K562 (cell line): ENCODE measurements around the gene DCAF7. TPM values are rescaled to one million over a fixed set of nuclear protein-coding genes. Genes with fewer than 3 reads are reported as not detected.

Experiments used
- BCOR ChIP-seq: fragments of 450-650 bp; IDR thresholded peaks from 2 replicates; pipeline ENCODE4 v1.6.1; 2016
- HDAC1 ChIP-seq, 2 experiments: fragments of 450-650 bp; IDR thresholded peaks; 2 replicates each; pipeline ENCODE4 v1.6.1; 2016 to 2017; ENCODE audit warnings: inconsistent platforms in 1 of 2, mild to moderate bottlenecking in 1 of 2, moderate library complexity in 1 of 2
- HNRNPLL ChIP-seq: fragments of 200-400 bp; formaldehyde crosslinking; IDR thresholded peaks from 2 replicates; pipeline ENCODE4 v1.6.1; 2017; ENCODE audit warnings: low read length, low read depth, mild to moderate bottlenecking; ENCODE audit not compliant: poor library complexity, severe bottlenecking
- JUN ChIP-seq, 2 experiments: sonication (generic) in 1 of 2; formaldehyde crosslinking in 1 of 2; IDR thresholded peaks; 2 replicates each; pipeline versions ENCODE4 v1.6.1 to v1.8.0; 2012 to 2022; ENCODE audit warnings: borderline replicate concordance in 2 of 2, mild to moderate bottlenecking in 2 of 2, improper control_type of control experiment in 1 of 2, low read depth in 1 of 2, low read length in 1 of 2, missing genetic modification reagents in 1 of 2
- NCOR1 ChIP-seq: fragments of 450-650 bp; IDR thresholded peaks from 2 replicates; pipeline ENCODE4 v1.6.1; 2016; ENCODE audit warnings: mild to moderate bottlenecking, moderate library complexity
- NFATC3 ChIP-seq: fragments of 450-650 bp; IDR thresholded peaks from 2 replicates; pipeline ENCODE4 v1.6.1; 2017; ENCODE audit warnings: mild to moderate bottlenecking
- NR3C1 ChIP-seq: sonication (generic); formaldehyde crosslinking; IDR thresholded peaks from 2 replicates; pipeline ENCODE4 v1.8.1; 2022; ENCODE audit warnings: missing genetic modification reagents
- PHF8 ChIP-seq: fragments of 200-600 bp; sonication (generic); IDR thresholded peaks from 2 replicates; pipeline ENCODE4 v1.6.1; 2012; ENCODE audit warnings: mixed run types, mild to moderate bottlenecking, inconsistent platforms, low read length, moderate library complexity, borderline replicate concordance
- RAD21 ChIP-seq, 2 experiments: fragments of 250-450 bp in 1 of 2; fragments of 450-650 bp in 1 of 2; sonication (Bioruptor Pico) in 1 of 2; formaldehyde crosslinking in 1 of 2; IDR thresholded peaks in 1 of 2; conservative IDR thresholded peaks in 1 of 2; 2 replicates each; pipeline versions ENCODE4 v1.4.0 to v1.8.0; 2020 to 2022; ENCODE audit warnings: mild to moderate bottlenecking in 2 of 2, moderate library complexity in 1 of 2
- RBBP5 ChIP-seq: fragments of 200-600 bp; sonication (generic); IDR thresholded peaks from 2 replicates; pipeline ENCODE4 v1.6.1; 2012; ENCODE audit warnings: borderline replicate concordance, mild to moderate bottlenecking, low read length, control low read depth, inconsistent platforms; ENCODE audit not compliant: insufficient read depth, poor library complexity, severe bottlenecking
- TRIM28 ChIP-seq: fragments of 450-650 bp; IDR thresholded peaks from 2 replicates; pipeline ENCODE4 v1.6.1; 2017
- ZFX ChIP-seq: sonication (generic); formaldehyde crosslinking; IDR thresholded peaks from 2 replicates; pipeline ENCODE4 v1.8.0; 2022; ENCODE audit warnings: mild to moderate bottlenecking, missing genetic modification reagents, moderate library complexity
- ZNF224 ChIP-seq: sonication (generic); formaldehyde crosslinking; IDR thresholded peaks from 2 replicates; pipeline ENCODE4 v1.8.0; 2022; ENCODE audit warnings: mild to moderate bottlenecking, missing genetic modification reagents
- polyA plus RNA-seq, 8 experiments: library from polyadenylated mRNA; depleted of rRNA in 4 of 8; stranded (reverse) in 5 of 8; unstranded in 3 of 8; fragments of >200 nt; fragmentation: Nextera tagmentation in 2 of 8; fragmentation: Illumina TruSeq in 1 of 8; extraction: Ambion mirVana in 2 of 8; extraction: Trizol in 1 of 8; gene quantifications; 2 replicates each; pipeline versions ENCODE4 v1.2.1 to v1.2.3, GENCODE V29; 2011 to 2014; ENCODE audit warnings: inconsistent platforms in 1 of 8, missing spikeins in 1 of 8
- total RNA-seq, 7 experiments: library from RNA; depleted of rRNA in 6 of 7; stranded (reverse); fragments of >200 nt in 6 of 7; fragmentation: Illumina TruSeq in 2 of 7; extraction: Trizol in 2 of 7; gene quantifications; 2 replicates each; pipeline versions ENCODE4 v1.2.1 to v1.2.3, GENCODE V29; 2011 to 2021; ENCODE audit warnings: low replicate concordance in 1 of 7
- TF ChIP-seq, protein P1 (sequence below): fragments of 250-450 bp; sonication (Bioruptor Pico); IDR thresholded peaks from 2 replicates; pipeline ENCODE4 v1.9.0; 2021; ENCODE audit warnings: mild to moderate bottlenecking, inconsistent platforms
- TF ChIP-seq, protein P2 (sequence below): fragments of 200-800 bp; sonication (Bioruptor generic); IDR thresholded peaks from 2 replicates; pipeline ENCODE4 v1.6.1; 2017; ENCODE audit warnings: missing genetic modification characterization, missing compliant biosample characterization
- TF ChIP-seq, protein P3 (sequence below): fragments of 250-450 bp; sonication (Bioruptor Pico); IDR thresholded peaks from 2 replicates; pipeline ENCODE4 v1.5.0; 2020; ENCODE audit warnings: mild to moderate bottlenecking
- TF ChIP-seq, protein P4 (sequence below): sonication (generic); formaldehyde crosslinking; IDR thresholded peaks from 2 replicates; pipeline ENCODE4 v1.8.1; 2023; ENCODE audit warnings: mild to moderate bottlenecking, missing genetic modification reagents
- TF ChIP-seq, protein P5 (sequence below): fragments of 250-450 bp; sonication (Bioruptor Pico); IDR thresholded peaks from 2 replicates; pipeline ENCODE4 v1.8.0; 2021; ENCODE audit warnings: moderate library complexity, mild to moderate bottlenecking, inconsistent platforms

Gene DCAF7
- total and polyA plus RNA-seq, 9 of the 15 experiments (the other 6 are each of a cell fraction or from before 2014, with no cell fraction given): 30.8 to 123 (median 40.2) TPM

DNA sequence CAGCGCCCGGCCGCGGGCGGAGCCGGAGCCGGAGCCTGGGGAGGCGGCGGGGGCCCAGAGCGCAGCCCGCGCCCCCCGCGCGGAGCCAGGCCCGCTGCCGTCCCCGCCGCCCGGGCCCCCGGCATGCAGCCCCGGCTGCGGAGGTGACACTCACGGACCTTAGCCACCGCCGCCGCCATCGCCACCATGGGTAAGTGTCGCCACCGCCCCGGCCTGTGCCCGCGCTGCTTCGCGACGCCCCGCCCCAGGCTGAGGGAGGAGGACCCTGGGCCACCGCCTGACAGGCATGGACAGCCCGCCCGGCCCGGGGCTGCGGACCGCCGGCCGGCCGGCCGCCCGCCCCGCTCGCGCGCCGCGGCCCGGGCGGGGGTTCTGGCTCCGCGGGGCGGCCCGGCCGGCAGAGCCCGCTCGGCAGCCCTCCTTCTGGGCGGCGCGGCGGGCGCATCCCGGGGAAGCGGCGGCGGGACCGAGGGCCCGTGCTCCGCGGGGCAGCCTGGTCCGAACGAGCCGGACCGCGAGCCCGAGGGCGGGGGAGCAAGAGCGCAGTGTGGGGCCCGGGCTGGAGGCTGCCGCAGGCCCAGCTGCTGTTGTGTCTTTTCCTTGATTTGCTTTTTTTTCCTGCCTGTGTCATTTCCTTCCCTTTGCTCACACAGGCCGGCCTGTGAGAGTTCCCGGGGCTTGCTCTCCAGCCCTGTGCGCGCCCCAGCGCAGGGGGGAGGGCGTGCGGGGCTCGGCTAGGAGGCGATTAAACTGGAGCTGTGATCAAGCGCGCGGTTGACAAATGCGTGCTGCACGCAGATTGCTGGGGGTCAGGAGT lies 72.5 kb downstream of the DCAF7 start (continued):
- TF ChIP-seq, protein P1, sequence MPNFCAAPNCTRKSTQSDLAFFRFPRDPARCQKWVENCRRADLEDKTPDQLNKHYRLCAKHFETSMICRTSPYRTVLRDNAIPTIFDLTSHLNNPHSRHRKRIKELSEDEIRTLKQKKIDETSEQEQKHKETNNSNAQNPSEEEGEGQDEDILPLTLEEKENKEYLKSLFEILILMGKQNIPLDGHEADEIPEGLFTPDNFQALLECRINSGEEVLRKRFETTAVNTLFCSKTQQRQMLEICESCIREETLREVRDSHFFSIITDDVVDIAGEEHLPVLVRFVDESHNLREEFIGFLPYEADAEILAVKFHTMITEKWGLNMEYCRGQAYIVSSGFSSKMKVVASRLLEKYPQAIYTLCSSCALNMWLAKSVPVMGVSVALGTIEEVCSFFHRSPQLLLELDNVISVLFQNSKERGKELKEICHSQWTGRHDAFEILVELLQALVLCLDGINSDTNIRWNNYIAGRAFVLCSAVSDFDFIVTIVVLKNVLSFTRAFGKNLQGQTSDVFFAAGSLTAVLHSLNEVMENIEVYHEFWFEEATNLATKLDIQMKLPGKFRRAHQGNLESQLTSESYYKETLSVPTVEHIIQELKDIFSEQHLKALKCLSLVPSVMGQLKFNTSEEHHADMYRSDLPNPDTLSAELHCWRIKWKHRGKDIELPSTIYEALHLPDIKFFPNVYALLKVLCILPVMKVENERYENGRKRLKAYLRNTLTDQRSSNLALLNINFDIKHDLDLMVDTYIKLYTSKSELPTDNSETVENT (CRISPR knock-in tag): 0 out of 2 replicates have a peak, but pooled peaks have one; percentile 26
- TF ChIP-seq JUN (IDR thresholded peaks at IDR 0.05; ENCODE audit: borderline replicate concordance, low read depth, low read length) (no peak), JUN (CRISPR knock-in tag; IDR thresholded peaks at IDR 0.05; ENCODE audit: borderline replicate concordance) (no peak), RBBP5 (peak; percentile 78), PHF8 (peak; percentile 45; the same call in 1 of the 2 replicates), TRIM28 (no peak), NCOR1 (no peak), NR3C1 (0 out of 2 replicates have a peak, but pooled peaks have one; percentile 44), ZNF224 (CRISPR knock-in tag) (no peak), RAD21 (CRISPR knock-in tag; conservative IDR thresholded peaks at IDR 0.05 in 1 of 2, IDR thresholded peaks at IDR 0.05 in 1 of 2) (no peak; a peak in 1 of 4 replicates), HNRNPLL (peak; percentile 28), BCOR (peak; percentile 31; the same call in 1 of the 2 replicates), HDAC1 (IDR thresholded peaks at IDR 0.05) (peak in 1 of 2 experiments; percentile 35; a peak in 2 of 4 replicates), NFATC3 (no peak), ZFX (CRISPR knock-in tag) (peak; percentile 59)
- TF ChIP-seq, protein P2, sequence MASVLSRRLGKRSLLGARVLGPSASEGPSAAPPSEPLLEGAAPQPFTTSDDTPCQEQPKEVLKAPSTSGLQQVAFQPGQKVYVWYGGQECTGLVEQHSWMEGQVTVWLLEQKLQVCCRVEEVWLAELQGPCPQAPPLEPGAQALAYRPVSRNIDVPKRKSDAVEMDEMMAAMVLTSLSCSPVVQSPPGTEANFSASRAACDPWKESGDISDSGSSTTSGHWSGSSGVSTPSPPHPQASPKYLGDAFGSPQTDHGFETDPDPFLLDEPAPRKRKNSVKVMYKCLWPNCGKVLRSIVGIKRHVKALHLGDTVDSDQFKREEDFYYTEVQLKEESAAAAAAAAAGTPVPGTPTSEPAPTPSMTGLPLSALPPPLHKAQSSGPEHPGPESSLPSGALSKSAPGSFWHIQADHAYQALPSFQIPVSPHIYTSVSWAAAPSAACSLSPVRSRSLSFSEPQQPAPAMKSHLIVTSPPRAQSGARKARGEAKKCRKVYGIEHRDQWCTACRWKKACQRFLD (CRISPR knock-in tag): no peak
- TF ChIP-seq, protein P3, sequence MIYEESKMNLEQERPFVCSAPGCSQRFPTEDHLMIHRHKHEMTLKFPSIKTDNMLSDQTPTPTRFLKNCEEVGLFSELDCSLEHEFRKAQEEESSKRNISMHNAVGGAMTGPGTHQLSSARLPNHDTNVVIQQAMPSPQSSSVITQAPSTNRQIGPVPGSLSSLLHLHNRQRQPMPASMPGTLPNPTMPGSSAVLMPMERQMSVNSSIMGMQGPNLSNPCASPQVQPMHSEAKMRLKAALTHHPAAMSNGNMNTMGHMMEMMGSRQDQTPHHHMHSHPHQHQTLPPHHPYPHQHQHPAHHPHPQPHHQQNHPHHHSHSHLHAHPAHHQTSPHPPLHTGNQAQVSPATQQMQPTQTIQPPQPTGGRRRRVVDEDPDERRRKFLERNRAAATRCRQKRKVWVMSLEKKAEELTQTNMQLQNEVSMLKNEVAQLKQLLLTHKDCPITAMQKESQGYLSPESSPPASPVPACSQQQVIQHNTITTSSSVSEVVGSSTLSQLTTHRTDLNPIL (CRISPR knock-in tag): no peak
- TF ChIP-seq, protein P4, sequence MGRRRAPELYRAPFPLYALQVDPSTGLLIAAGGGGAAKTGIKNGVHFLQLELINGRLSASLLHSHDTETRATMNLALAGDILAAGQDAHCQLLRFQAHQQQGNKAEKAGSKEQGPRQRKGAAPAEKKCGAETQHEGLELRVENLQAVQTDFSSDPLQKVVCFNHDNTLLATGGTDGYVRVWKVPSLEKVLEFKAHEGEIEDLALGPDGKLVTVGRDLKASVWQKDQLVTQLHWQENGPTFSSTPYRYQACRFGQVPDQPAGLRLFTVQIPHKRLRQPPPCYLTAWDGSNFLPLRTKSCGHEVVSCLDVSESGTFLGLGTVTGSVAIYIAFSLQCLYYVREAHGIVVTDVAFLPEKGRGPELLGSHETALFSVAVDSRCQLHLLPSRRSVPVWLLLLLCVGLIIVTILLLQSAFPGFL (CRISPR knock-in tag): no peak
- TF ChIP-seq, protein P5, sequence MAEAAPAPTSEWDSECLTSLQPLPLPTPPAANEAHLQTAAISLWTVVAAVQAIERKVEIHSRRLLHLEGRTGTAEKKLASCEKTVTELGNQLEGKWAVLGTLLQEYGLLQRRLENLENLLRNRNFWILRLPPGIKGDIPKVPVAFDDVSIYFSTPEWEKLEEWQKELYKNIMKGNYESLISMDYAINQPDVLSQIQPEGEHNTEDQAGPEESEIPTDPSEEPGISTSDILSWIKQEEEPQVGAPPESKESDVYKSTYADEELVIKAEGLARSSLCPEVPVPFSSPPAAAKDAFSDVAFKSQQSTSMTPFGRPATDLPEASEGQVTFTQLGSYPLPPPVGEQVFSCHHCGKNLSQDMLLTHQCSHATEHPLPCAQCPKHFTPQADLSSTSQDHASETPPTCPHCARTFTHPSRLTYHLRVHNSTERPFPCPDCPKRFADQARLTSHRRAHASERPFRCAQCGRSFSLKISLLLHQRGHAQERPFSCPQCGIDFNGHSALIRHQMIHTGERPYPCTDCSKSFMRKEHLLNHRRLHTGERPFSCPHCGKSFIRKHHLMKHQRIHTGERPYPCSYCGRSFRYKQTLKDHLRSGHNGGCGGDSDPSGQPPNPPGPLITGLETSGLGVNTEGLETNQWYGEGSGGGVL (CRISPR knock-in tag): no peak
